K562 (cell line): ENCODE data around the gene TMF1. TPM values are rescaled to one million over a fixed set of nuclear protein-coding genes. Genes with fewer than 3 reads are reported as not detected.

Experiments
- ATF3 ChIP-seq, 2 experiments: fragments of 450-650 bp in 1 of 2; sonication (generic) in 1 of 2; formaldehyde crosslinking in 1 of 2; IDR thresholded peaks in 1 of 2; conservative IDR thresholded peaks in 1 of 2; 2 replicates each; pipeline versions ENCODE4 v1.6.1 to v1.8.1; 2016 to 2023; ENCODE audit warnings: mild to moderate bottlenecking in 2 of 2, moderate library complexity in 2 of 2, inconsistent platforms in 1 of 2, missing genetic modification reagents in 1 of 2
- CBX1 ChIP-seq: sonication (generic); IDR thresholded peaks from 2 replicates; pipeline ENCODE4 v1.6.1; 2016; ENCODE audit warnings: antibody characterized with exemption, low read depth, mild to moderate bottlenecking
- HNRNPL ChIP-seq: fragments of 200-400 bp; formaldehyde crosslinking; IDR thresholded peaks from 2 replicates; pipeline ENCODE4 v1.6.1; 2017; ENCODE audit warnings: low read depth, mild to moderate bottlenecking, low read length
- JUN ChIP-seq, 2 experiments: sonication (generic) in 1 of 2; formaldehyde crosslinking in 1 of 2; IDR thresholded peaks; 2 replicates each; pipeline versions ENCODE4 v1.6.1 to v1.8.0; 2012 to 2022; ENCODE audit warnings: borderline replicate concordance in 2 of 2, mild to moderate bottlenecking in 2 of 2, improper control_type of control experiment in 1 of 2, low read depth in 1 of 2, low read length in 1 of 2, missing genetic modification reagents in 1 of 2
- PRPF4 ChIP-seq: fragments of 200-400 bp; formaldehyde crosslinking; IDR thresholded peaks from one replicate; pipeline ENCODE4 v1.6.1; 2017; ENCODE audit warnings: low read length, low read depth, mild to moderate bottlenecking; ENCODE audit not compliant: insufficient read depth, poor library complexity, severe bottlenecking
- RCOR1 ChIP-seq, 2 experiments: IDR thresholded peaks; 2 replicates each; pipeline ENCODE4 v1.6.1; 2012; ENCODE audit warnings: low read depth in 2 of 2, low read length in 2 of 2, borderline replicate concordance in 1 of 2, improper control_type of control experiment in 1 of 2
- RNF219 ChIP-seq: fragments of 250-450 bp; sonication (Bioruptor Pico); IDR thresholded peaks from 2 replicates; pipeline ENCODE4 v1.5.0; 2022; ENCODE audit warnings: mild to moderate bottlenecking
- SREBF2 ChIP-seq: sonication (generic); formaldehyde crosslinking; IDR thresholded peaks from 2 replicates; pipeline ENCODE4 v1.4.0; 2020; ENCODE audit warnings: mild to moderate bottlenecking, missing genetic modification reagents
- SRF ChIP-seq, 2 experiments: fragments of 250-450, 450-650 bp in 1 of 2; sonication (Bioruptor Pico) in 1 of 2; sonication (generic) in 1 of 2; formaldehyde crosslinking; IDR thresholded peaks; 2 replicates each; pipeline versions ENCODE4 v1.5.0 to v1.5.1; 2020 to 2022; ENCODE audit warnings: mild to moderate bottlenecking in 1 of 2, missing genetic modification reagents in 1 of 2
- ZKSCAN3 ChIP-seq: fragments of 250-450 bp; sonication (Bioruptor Pico); IDR thresholded peaks from 2 replicates; pipeline ENCODE4 v1.4.0; 2020
- polyA plus RNA-seq, 8 experiments: library from polyadenylated mRNA; depleted of rRNA in 4 of 8; stranded (reverse) in 5 of 8; unstranded in 3 of 8; fragments of >200 nt; fragmentation: Nextera tagmentation in 2 of 8; fragmentation: Illumina TruSeq in 1 of 8; extraction: Ambion mirVana in 2 of 8; extraction: Trizol in 1 of 8; gene quantifications; 2 replicates each; pipeline versions ENCODE4 v1.2.1 to v1.2.3, GENCODE V29; 2011 to 2014; ENCODE audit warnings: inconsistent platforms in 1 of 8, missing spikeins in 1 of 8
- total RNA-seq, 7 experiments: library from RNA; depleted of rRNA in 6 of 7; stranded (reverse); fragments of >200 nt in 6 of 7; fragmentation: Illumina TruSeq in 2 of 7; extraction: Trizol in 2 of 7; gene quantifications; 2 replicates each; pipeline versions ENCODE4 v1.2.1 to v1.2.3, GENCODE V29; 2011 to 2021; ENCODE audit warnings: low replicate concordance in 1 of 7

Gene TMF1
- total and polyA plus RNA-seq, 9 of the 15 experiments (the other 6 are each of a cell fraction or from before 2014, with no cell fraction given): 3.1 to 13.9 (median 10.3) TPM

- TF ChIP-seq CBX1 (no peak), SREBF2 (CRISPR knock-in tag) (no peak), HNRNPL (no peak), ATF3 (IDR thresholded peaks at IDR 0.05) (no peak), ATF3 (CRISPR knock-in tag; conservative IDR thresholded peaks at IDR 0.05) (no peak), RNF219 (CRISPR knock-in tag) (no peak), RCOR1 (IDR thresholded peaks at IDR 0.05; ENCODE audit: borderline replicate concordance in 1 of 2, low read depth in 2 of 2, low read length in 2 of 2) (no peak), PRPF4 (no peak), SRF (CRISPR knock-in tag; IDR thresholded peaks at IDR 0.05) (no peak), JUN (IDR thresholded peaks at IDR 0.05; ENCODE audit: borderline replicate concordance, low read depth, low read length) (no peak), JUN (CRISPR knock-in tag; IDR thresholded peaks at IDR 0.05; ENCODE audit: borderline replicate concordance) (no peak), ZKSCAN3 (CRISPR knock-in tag) (no peak)
These were observed 7.5 kb downstream of the TMF1 start (continued) for GRCh38 chr3:69044608-69045007.
